CD4-positive, alpha-beta T cell treated with Interferon alpha-2 for 1 hour (primary cell): Measurements from ENCODE around the gene MBLAC1.

Experiments
- DNase-seq, 2 donors: peaks; one replicate each; pipeline ENCODE4 v3.0.0-alpha.2; 2020 to 2022

Gene MBLAC1

GRCh38 chr7:100154651-100155491 lies 28.1 kb downstream of the MBLAC1 start:
- no peak for DNase-seq

GRCh38 chr7:100155553-100156317 lies 29.0 kb downstream of the MBLAC1 start:
- no peak for DNase-seq

GRCh38 chr7:100156331-100157068 lies 29.7 kb downstream of the MBLAC1 start:
- DNase-seq: peak in 1 of 2 donors; percentile 57

- no peak for DNase-seq
These were observed 30.2 kb downstream of the MBLAC1 start for GRCh38 chr7:100157069-100157333.

GRCh38 chr7:100157334-100158228 lies 30.8 kb downstream of the MBLAC1 start:
- no peak for DNase-seq

- DNase-seq: peak; percentile 86 to 90
These were observed 31.7 kb downstream of the MBLAC1 start, which contains the start of gene TRAPPC14 for GRCh38 chr7:100158229-100159098. Gene TRAPPC14 (minus strand): TSS chr7:100158723. CDS start chr7:100158499, 224 bp downstream.

GRCh38 chr7:100159099-100159623 lies 32.4 kb downstream of the MBLAC1 start:
- no peak for DNase-seq

GRCh38 chr7:100160067-100160466 lies 33.3 kb downstream of the MBLAC1 start:
- DNase-seq: no peak

GRCh38 chr7:100163006-100163531 lies 36.3 kb downstream of the MBLAC1 start:
- DNase-seq: no peak

- no peak for DNase-seq
These were observed 37.1 kb downstream of the MBLAC1 start for GRCh38 chr7:100163871-100164270.

GRCh38 chr7:100166317-100166940 lies 39.7 kb downstream of the MBLAC1 start:
- peak in 1 of 2 donors; percentile 55 for DNase-seq

- no peak for DNase-seq
These were observed 40.5 kb downstream of the MBLAC1 start for GRCh38 chr7:100166970-100167911.

GRCh38 chr7:100167912-100168323 lies 41.2 kb downstream of the MBLAC1 start:
- no peak for DNase-seq

- no peak for DNase-seq
These were observed 42.5 kb downstream of the MBLAC1 start for GRCh38 chr7:100169147-100169850.

GRCh38 chr7:100170101-100170897 lies 43.5 kb downstream of the MBLAC1 start:
- no peak for DNase-seq

- DNase-seq: peak; percentile 21 to 65
These were observed 44.4 kb downstream of the MBLAC1 start for GRCh38 chr7:100171087-100171681.

GRCh38 chr7:100171840-100172239 lies 45.1 kb downstream of the MBLAC1 start:
- no peak for DNase-seq
